OCI-LY7 (cell line): ENCODE measurements around the gene FAM120B. TPM values are rescaled to one million over a fixed set of nuclear protein-coding genes. Genes with fewer than 3 reads are reported as not detected.

Experiments
- BruUV-seq: library from RNA; stranded (reverse); fragments of 400-500 nt; replicated peaks from 2 replicates; lab custom pipeline; 2021; lab: Mats Ljungman, UMichigan
- CTCF ChIA-PET: fragments of 300-600 bp; sonication (Branson Sonifier 250); formaldehyde crosslinking; loops from one replicate; lab custom pipeline; 2022; ENCODE audit warnings: antibody characterized with exemption; ENCODE audit not compliant: unreplicated experiment; lab: Charles Lee
- POLR2A ChIA-PET: fragments of 300-600 bp; sonication (Branson Sonifier 250); formaldehyde crosslinking; loops from one replicate; lab custom pipeline; 2022; ENCODE audit warnings: antibody characterized with exemption; lab: Charles Lee
- DNase-seq: peaks from one replicate; pipeline ENCODE4 v3.0.0-alpha.2; 2015; ENCODE audit warnings: low spot score
- H2AFZ ChIP-seq: fragments of 200-600 bp; sonication (generic), shearing (Covaris generic); 2 replicates; pipeline ENCODE4 v1.6.1; 2014; ENCODE audit warnings: mild to moderate bottlenecking, antibody characterized with exemption, low read length, moderate library complexity
- H3K27ac ChIP-seq: fragments of 200-600 bp; sonication (generic); 2 replicates; pipeline ENCODE4 v1.5.1; 2014; ENCODE audit warnings: mixed run types, low read depth, mild to moderate bottlenecking, moderate library complexity, low read length, inconsistent platforms; ENCODE audit not compliant: poor library complexity, severe bottlenecking
- H3K36me3 ChIP-seq: fragments of 200-600 bp; sonication (generic); 2 replicates; pipeline ENCODE4 v1.6.1; 2014; ENCODE audit warnings: mild to moderate bottlenecking, antibody characterized with exemption, low read length, moderate library complexity, mixed read lengths; ENCODE audit not compliant: insufficient read depth
- H3K4me1 ChIP-seq: fragments of 200-600 bp; sonication (generic); 2 replicates; pipeline ENCODE4 v1.5.1; 2014; ENCODE audit warnings: mild to moderate bottlenecking, low read length; ENCODE audit not compliant: insufficient read depth, poor library complexity, severe bottlenecking
- H3K4me2 ChIP-seq: fragments of 200-600 bp; sonication (generic); 2 replicates; pipeline ENCODE4 v1.6.1; 2014; ENCODE audit warnings: mild to moderate bottlenecking, low read length
- H3K4me3 ChIP-seq: fragments of 200-600 bp; sonication (generic); 2 replicates; pipeline ENCODE4 v1.5.1; 2014; ENCODE audit warnings: mild to moderate bottlenecking, low read depth, low read length; ENCODE audit not compliant: poor library complexity, severe bottlenecking
- H3K79me2 ChIP-seq: fragments of 200-600 bp; sonication (generic); 2 replicates; pipeline ENCODE4 v1.6.1; 2016; ENCODE audit warnings: low read depth, mild to moderate bottlenecking, low read length, moderate library complexity, mixed read lengths; ENCODE audit not compliant: insufficient read depth
- H3K9me2 ChIP-seq: fragments of 200-600 bp; sonication (generic); 2 replicates; pipeline ENCODE4 v1.6.1; 2016; ENCODE audit warnings: mild to moderate bottlenecking, low read length, mixed read lengths; ENCODE audit not compliant: insufficient read depth
- H3K9me3 ChIP-seq: fragments of 200-600 bp; sonication (generic); 2 replicates; pipeline ENCODE4 v1.6.1; 2014; ENCODE audit warnings: mild to moderate bottlenecking, mixed run types, low read length, mixed read lengths
- H4K20me1 ChIP-seq: fragments of 200-600 bp; sonication (generic); 2 replicates; pipeline ENCODE4 v1.6.1; 2014; ENCODE audit warnings: mild to moderate bottlenecking, antibody characterized with exemption, low read length, moderate library complexity, mixed read lengths; ENCODE audit not compliant: insufficient read depth
- CTCF ChIP-seq: fragments of 200-600 bp; sonication (generic); conservative IDR thresholded peaks from 2 replicates; pipeline ENCODE4 v1.5.1; 2014; ENCODE audit warnings: mild to moderate bottlenecking, antibody characterized with exemption, low read length, moderate library complexity, mixed read lengths
- EZH2phosphoT487 ChIP-seq: fragments of 200-600 bp; sonication (generic); IDR thresholded peaks from 2 replicates; pipeline ENCODE4 v1.6.1; 2018; ENCODE audit warnings: low read depth, borderline replicate concordance, mild to moderate bottlenecking, mixed run types, antibody characterized with exemption, low read length, moderate library complexity, mixed read lengths
- intact Hi-C: fragments of 100-400 bp; cut with micrococcal nuclease; formaldehyde crosslinking; loops from one replicate; pipeline ENCODE4 v1.10.0; 2022; ENCODE audit not compliant: unreplicated experiment
- total RNA-seq, 2 experiments: library from RNA; depleted of rRNA in 1 of 2; stranded (reverse); fragments of >200 nt in 1 of 2; shearing (Covaris generic) in 1 of 2; gene quantifications; 2 replicates each; pipeline ENCODE4 v1.2.3, GENCODE V29; 2014 to 2022

The FAM120B gene
- total RNA-seq, 2 experiments from 2014 or later: 12.8 to 32.9 TPM

GRCh38 chr6:170365593-170365992, 59.0 kb downstream of the FAM120B start:
- ChIA-PET POLR2A (no interaction called here), CTCF (no interaction called here)
- no peak overlapping the region for H2AFZ ChIP-seq
- H3K79me2 ChIP-seq: no peaks in the 10 kb centered on the region
- H3K9me2 ChIP-seq: no peaks in the 10 kb centered on the region
- H3K9me3 ChIP-seq: no peaks in the 10 kb centered on the region
- intact Hi-C loops: no loop called here
- H3K27ac ChIP-seq: no peak overlapping the region
- H3K4me1 ChIP-seq: no peaks in the 10 kb centered on the region
- DNase-seq: no peak
- peaks cover 28% of the 10 kb centered on the region; the same call in 1 of the 2 replicates for H3K36me3 ChIP-seq
- H3K4me2 ChIP-seq: no peak overlapping the region
- H3K4me3 ChIP-seq: no peak overlapping the region
- no TSS peak for BruUV-seq
- H4K20me1 ChIP-seq: no peaks in the 10 kb centered on the region
- TF ChIP-seq EZH2phosphoT487: no peak
- TF ChIP-seq CTCF: no peak

- Histone ChIP-seq H3K79me2 (no peaks in the 10 kb centered on the region), H3K4me1 (no peaks in the 10 kb centered on the region), H3K9me2 (no peaks in the 10 kb centered on the region), H3K27ac (no peak overlapping the region), H3K4me2 (no peak overlapping the region), H2AFZ (no peak overlapping the region), H3K9me3 (no peaks in the 10 kb centered on the region), H3K36me3 (peaks cover 26% of the 10 kb centered on the region; the same call in 1 of the 2 replicates), H4K20me1 (no peaks in the 10 kb centered on the region), H3K4me3 (no peak overlapping the region)
- CTCF ChIA-PET: no interaction called here
- TF ChIP-seq EZH2phosphoT487 (no peak), CTCF (no peak)
- POLR2A ChIA-PET: no interaction called here
- intact Hi-C loops: no loop called here
- BruUV-seq: no TSS peak
- no peak for DNase-seq
Observed at GRCh38 chr6:170366248-170366960, 59.8 kb downstream of the FAM120B start.

- Histone ChIP-seq H3K9me2 (no peaks in the 10 kb centered on the region), H3K9me3 (no peaks in the 10 kb centered on the region), H3K79me2 (no peaks in the 10 kb centered on the region), H3K4me2 (no peak overlapping the region), H3K36me3 (peaks cover 21% of the 10 kb centered on the region; the same call in 1 of the 2 replicates), H3K4me3 (no peak overlapping the region), H2AFZ (no peak overlapping the region), H3K4me1 (no peaks in the 10 kb centered on the region), H4K20me1 (no peaks in the 10 kb centered on the region), H3K27ac (no peak overlapping the region)
- DNase-seq: no peak
- CTCF ChIA-PET: no interaction called here
- POLR2A ChIA-PET: interaction anchor here (1.1 kb wide), 1 partner anchor 14 kb away, joined by 3 read pairs; no protein-coding TSS in a partner anchor
- intact Hi-C loops: no loop called here
- TF ChIP-seq EZH2phosphoT487: no peak
- no peak for TF ChIP-seq CTCF
- BruUV-seq: no TSS peak
Observed at GRCh38 chr6:170367241-170367640, 60.7 kb downstream of the FAM120B start.
